ENCODE data around the gene CCDC116. TPM values are rescaled to one million over a fixed set of nuclear protein-coding genes. Genes with fewer than 3 reads are reported as not detected.

The CCDC116 gene, protein sequence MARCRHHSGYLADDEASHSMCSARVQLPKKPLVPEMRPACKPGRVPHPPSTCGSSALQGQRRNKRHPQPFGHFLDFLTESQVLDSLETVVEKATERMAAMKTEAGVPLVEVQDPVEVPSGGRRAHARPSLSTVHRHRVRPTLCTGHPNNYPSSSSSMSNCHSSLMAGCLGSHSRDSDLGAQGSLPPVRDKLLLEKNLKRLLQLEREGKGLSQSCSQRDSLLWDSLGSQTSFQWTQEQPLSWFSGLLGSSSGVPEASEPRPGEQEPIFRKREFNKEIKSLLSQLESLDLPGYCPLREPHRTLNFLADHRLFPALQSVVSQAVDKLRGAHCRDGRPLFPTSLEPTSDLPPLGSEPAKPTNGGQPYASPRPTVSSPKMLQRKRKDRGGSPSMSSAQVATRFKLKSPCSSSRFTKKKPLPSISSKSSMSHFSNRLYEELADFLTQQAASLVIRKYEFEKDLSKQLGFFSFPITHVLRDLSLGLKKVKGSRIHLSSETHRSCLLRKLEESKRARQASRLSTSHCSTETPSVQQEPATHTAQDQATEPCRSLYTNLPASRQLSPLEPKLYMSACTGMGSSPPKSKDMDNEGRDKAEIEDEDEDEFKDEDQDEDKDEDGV
- total RNA-seq (2022; extraction: Qiagen RNA extraction; ENCODE audit: low read depth) = not detected in 5 replicates

DNA sequence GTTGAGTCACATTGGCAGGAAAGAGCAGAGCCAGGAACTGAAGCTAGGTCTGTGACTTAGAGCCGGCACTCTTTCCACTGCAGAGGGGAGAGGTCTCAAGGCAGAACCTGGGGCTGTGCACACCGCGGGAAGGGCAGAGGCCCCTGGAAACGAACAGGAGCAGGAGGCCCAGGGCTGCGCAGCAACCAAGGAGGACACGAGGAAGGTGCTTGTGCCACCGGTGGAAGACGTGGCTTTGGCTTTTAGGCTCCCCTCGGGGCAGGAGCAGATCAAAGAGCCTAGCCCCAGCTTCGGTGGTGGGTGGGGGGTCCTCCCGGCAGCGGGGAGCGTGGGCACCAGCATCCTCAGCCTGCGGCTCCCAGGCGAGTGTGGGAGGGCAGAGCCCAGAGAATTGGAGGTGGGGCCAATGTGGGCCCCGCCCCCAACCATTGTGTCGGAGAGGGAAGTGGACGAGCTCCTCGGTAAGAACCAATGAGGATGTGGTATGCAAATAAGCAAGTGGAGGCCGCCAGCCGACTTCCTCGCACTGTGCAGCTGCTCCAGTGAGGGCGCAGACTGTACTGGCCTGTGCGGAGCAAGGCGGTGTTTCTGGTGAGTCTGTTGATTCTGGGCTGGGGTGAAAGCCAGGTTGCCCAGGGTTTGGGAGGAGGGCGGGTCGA lies at the start of gene CCDC116:
Gene CCDC116 (plus strand): TSS at position 524 of the 659 bp plus-strand sequence. CDS start 422 bp downstream, outside the sequence.

DNA sequence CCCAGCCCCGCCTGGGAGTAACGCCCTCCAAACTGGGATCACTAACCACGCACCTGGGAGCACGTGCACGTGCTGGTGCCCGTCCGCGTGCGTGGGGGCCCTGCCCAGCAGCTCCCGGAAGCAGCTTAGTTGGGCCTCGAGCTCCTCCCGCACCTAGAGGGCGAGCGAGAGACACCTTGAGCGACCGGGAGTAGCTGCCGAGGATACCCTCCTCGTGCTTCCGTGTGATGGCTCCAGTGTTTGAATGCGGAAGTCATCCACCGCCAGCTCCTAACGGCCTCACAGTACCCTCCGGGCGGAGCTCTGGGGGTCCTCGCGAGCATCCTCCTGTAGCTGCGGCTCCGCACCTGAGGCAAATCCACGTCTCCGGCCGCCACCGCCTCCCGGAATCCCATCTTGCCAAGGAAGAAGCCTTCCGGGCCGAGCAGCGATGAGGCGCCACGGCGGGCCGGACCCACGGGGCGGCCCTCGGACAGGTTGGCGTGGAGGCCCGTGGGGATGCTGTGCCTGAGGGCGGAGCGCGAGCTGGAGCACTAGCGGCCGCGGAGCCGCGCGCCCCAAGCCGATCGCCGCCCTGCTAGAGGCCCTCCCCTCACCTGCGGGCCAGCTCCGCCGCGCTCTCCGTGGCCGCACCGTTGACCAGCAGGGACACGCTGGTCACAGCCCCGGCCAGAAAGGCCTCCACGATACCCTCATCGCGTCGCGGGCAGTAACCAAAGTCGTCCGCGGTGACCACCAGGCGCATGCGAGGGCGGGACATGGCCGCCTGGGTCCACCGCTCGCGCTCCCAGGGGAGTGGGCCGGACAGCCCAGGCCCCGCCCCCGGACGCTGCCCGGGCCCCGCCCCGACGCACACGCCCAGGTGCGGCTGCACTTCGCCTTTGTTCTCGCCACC lies 3.1 kb upstream of the CCDC116 start, which contains the start of gene YDJC:
Gene YDJC (minus strand): TSS at position 768 of the 895 bp plus-strand sequence. CDS start 8 bp downstream, at position 760.

DNA sequence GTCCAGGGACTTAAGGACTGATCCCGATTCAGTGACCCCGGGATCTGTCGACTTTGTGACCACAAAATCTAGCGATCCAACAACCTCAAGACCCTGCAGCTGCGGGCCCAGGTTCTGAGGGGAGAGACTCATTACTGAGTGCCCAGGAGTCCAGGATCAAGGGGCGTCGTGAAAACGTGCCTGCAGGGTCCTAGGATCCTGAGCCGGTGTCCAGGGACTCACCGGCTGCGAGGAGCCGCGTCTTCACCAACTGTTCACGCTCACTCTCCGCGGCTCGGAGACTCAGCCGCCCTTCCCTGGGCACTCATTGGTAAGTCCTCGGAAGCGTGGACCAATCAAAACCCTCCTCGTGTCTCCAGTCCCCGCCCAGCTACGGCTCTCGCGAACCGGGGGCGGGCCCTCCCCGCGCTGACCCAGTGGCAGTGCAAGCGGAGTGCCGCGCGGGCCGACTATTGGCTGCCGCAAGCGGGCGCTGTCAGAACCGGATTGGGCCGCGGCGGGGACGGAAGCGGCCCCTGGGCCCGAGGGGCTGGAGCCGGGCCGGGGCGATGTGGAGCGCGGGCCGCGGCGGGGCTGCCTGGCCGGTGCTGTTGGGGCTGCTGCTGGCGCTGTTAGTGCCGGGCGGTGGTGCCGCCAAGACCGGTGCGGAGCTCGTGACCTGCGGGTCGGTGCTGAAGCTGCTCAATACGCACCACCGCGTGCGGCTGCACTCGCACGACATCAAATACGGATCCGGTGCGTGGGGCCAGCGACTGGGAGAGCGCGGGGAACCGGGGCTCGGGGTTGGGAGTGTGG lies 9.4 kb downstream of the CCDC116 start, which contains the start of gene SDF2L1:
Gene SDF2L1 (plus strand): TSS at position 514 of the 795 bp plus-strand sequence. CDS start 35 bp downstream, at position 549.

Other genes with a start within 250 kb of the CCDC116 start
- gene RIMBP3B, start 249.0 kb upstream of the CCDC116 start, total RNA-seq (2022; extraction: Qiagen RNA extraction; ENCODE audit: low read depth) = 0.19 to 0.67 TPM (median 0.42 TPM) in 5 replicates
- 1.9 to 3.2 TPM (median 2.9 TPM) in 5 replicates for gene HIC2, start 215.4 kb upstream of the CCDC116 start, total RNA-seq (2022; extraction: Qiagen RNA extraction; ENCODE audit: low read depth)
- gene TMEM191C, start 165.4 kb upstream of the CCDC116 start, total RNA-seq (2022; extraction: Qiagen RNA extraction; ENCODE audit: low read depth) = 0.88 to 2.1 TPM (median 1.3 TPM) in 5 replicates
- 0.13 to 0.64 TPM (median 0.22 TPM) in 5 replicates for gene RIMBP3C, start 81.3 kb upstream of the CCDC116 start, total RNA-seq (2022; extraction: Qiagen RNA extraction; ENCODE audit: low read depth)
- gene UBE2L3, start 65.0 kb upstream of the CCDC116 start, total RNA-seq (2022; extraction: Qiagen RNA extraction; ENCODE audit: low read depth) = 60.1 to 94.2 TPM (median 62.8 TPM) in 5 replicates
- gene YDJC, start 2.7 kb upstream of the CCDC116 start, total RNA-seq (2022; extraction: Qiagen RNA extraction; ENCODE audit: low read depth) = 27.4 to 58.2 TPM (median 57.3 TPM) in 5 replicates
- 24.9 to 65.1 TPM (median 55.0 TPM) in 5 replicates for gene SDF2L1, start 9.5 kb downstream of the CCDC116 start, total RNA-seq (2022; extraction: Qiagen RNA extraction; ENCODE audit: low read depth)
- gene PPIL2, start 33.3 kb downstream of the CCDC116 start, total RNA-seq (2022; extraction: Qiagen RNA extraction; ENCODE audit: low read depth) = 16.9 to 22.9 TPM (median 22.4 TPM) in 5 replicates
- gene YPEL1, start 103.0 kb downstream of the CCDC116 start, total RNA-seq (2022; extraction: Qiagen RNA extraction; ENCODE audit: low read depth) = 0.06 to 0.47 TPM (median 0.21 TPM) in 4 of 5 replicates, not detected in the other
- 43.9 to 80.9 TPM (median 65.7 TPM) in 5 replicates for gene MAPK1, start 234.9 kb downstream of the CCDC116 start, total RNA-seq (2022; extraction: Qiagen RNA extraction; ENCODE audit: low read depth)